ENCODE measurements around the gene PGGT1B.
A peak's percentile ranks its signal among the peaks of the same experiment; 100 is the strongest.

The PGGT1B gene

GRCh38 chr5:115181757-115182156 is 80.9 kb downstream of the PGGT1B start:
- DNase-seq, result no peak

GRCh38 chr5:115180165-115180709 is 82.4 kb downstream of the PGGT1B start:
- DNase-seq, result peak in 9 of 56 donors; percentile 10 to 56 (median 31)

- DNase-seq, result peak in 5 of 56 donors; percentile 6 to 39 (median 28)
These were observed 83.1 kb downstream of the PGGT1B start for GRCh38 chr5:115179394-115180164.

- peak in 1 of 56 donors; percentile 29 for DNase-seq
These were observed 83.7 kb downstream of the PGGT1B start for GRCh38 chr5:115179030-115179393.

GRCh38 chr5:115170929-115171510 is 91.7 kb downstream of the PGGT1B start:
- DNase-seq, result no peak

- peak in 5 of 56 donors; percentile 40 to 62 (median 48) for DNase-seq
These were observed 92.3 kb downstream of the PGGT1B start for GRCh38 chr5:115170134-115170928.

- DNase-seq, result peak; percentile 22 to 95 (median 84)
These were observed 93.1 kb downstream of the PGGT1B start, which contains the start of gene TRIM36 for GRCh38 chr5:115169487-115170133. TRIM36 (minus strand) TSS chr5:115169908; CDS start chr5:115169634, 274 bp downstream.

GRCh38 chr5:115168829-115169486 is 93.7 kb downstream of the PGGT1B start:
- DNase-seq, result peak in 7 of 56 donors; percentile 28 to 49 (median 39)

- DNase-seq, result no peak
These were observed 95.8 kb downstream of the PGGT1B start for GRCh38 chr5:115166744-115167393.

- DNase-seq, result no peak
These were observed 96.9 kb downstream of the PGGT1B start for GRCh38 chr5:115165790-115166189.

GRCh38 chr5:115160975-115161475 is 101.7 kb downstream of the PGGT1B start:
- no peak for DNase-seq

Data from nucleus accumbens (tissue), 56 donors.